Ishikawa (cell line): ENCODE results near the gene SLC2A14.

Experiments
- CEBPB ChIP-seq: IDR thresholded peaks from 2 replicates; pipeline ENCODE4 v1.6.1; 2012
- CREB1 ChIP-seq: IDR thresholded peaks from 2 replicates; pipeline ENCODE4 v1.6.1; 2012; ENCODE audit warnings: low read depth
- EGR1 ChIP-seq: IDR thresholded peaks from 2 replicates; pipeline ENCODE4 v1.6.1; 2012
- EP300 ChIP-seq: IDR thresholded peaks from 2 replicates; pipeline ENCODE4 v1.6.1; 2012; ENCODE audit warnings: borderline replicate concordance
- FOXM1 ChIP-seq: IDR thresholded peaks from 2 replicates; pipeline ENCODE4 v1.6.1; 2012; ENCODE audit warnings: low read depth, borderline replicate concordance
- NFIC ChIP-seq: IDR thresholded peaks from 2 replicates; pipeline ENCODE4 v1.6.1; 2012
- RAD21 ChIP-seq: IDR thresholded peaks from 2 replicates; pipeline ENCODE4 v1.6.1; 2012; ENCODE audit warnings: low read depth
- TAF1 ChIP-seq: IDR thresholded peaks from 2 replicates; pipeline ENCODE4 v1.6.1; 2012; ENCODE audit warnings: low read depth, mild to moderate bottlenecking
- TCF12 ChIP-seq: IDR thresholded peaks from 2 replicates; pipeline ENCODE4 v1.6.1; 2012; ENCODE audit warnings: low read depth
- TEAD4 ChIP-seq: IDR thresholded peaks from 2 replicates; pipeline ENCODE4 v1.6.1; 2012
- YY1 ChIP-seq: IDR thresholded peaks from 2 replicates; pipeline ENCODE4 v1.6.1; 2012; ENCODE audit warnings: low read depth
- ZBTB7A ChIP-seq: IDR thresholded peaks from 2 replicates; pipeline ENCODE4 v1.6.1; 2012; ENCODE audit warnings: low read depth
- TF ChIP-seq, protein P1 (sequence below): IDR thresholded peaks from 2 replicates; pipeline ENCODE4 v1.6.1; 2012; ENCODE audit warnings: low read depth, mild to moderate bottlenecking
- TF ChIP-seq, protein P2 (sequence below): IDR thresholded peaks from 2 replicates; pipeline ENCODE4 v1.6.1; 2012
- TF ChIP-seq, protein P3 (sequence below): IDR thresholded peaks from 2 replicates; pipeline ENCODE4 v1.6.1; 2012

The SLC2A14 gene

DNA sequence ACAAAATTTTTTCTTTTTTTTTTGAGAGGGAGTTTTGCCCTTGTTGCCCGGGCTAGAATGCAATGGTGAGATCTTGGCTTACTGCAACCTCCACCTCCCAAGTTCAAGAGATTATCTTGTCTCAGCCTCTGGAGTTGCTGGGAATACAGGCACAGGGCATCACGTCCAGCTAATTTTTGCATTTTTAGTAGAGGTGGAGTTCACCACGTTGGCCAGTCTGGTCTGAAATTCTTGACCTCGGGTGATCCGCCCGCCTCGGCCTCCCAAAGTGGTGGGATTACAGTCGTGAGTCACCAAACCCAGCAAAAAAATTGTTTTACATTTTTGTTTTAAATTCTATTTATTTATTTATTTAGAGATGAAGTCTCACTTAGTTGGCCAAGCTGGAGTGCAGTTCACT is 4.7 kb upstream of the SLC2A14 start:
- TF ChIP-seq YY1 (no peak), CEBPB (no peak), TEAD4 (no peak), EP300 (no peak), FOXM1 (no peak), TAF1 (no peak), RAD21 (no peak), TCF12 (no peak), NFIC (no peak), ZBTB7A (no peak), CREB1 (no peak), EGR1 (no peak)
- TF ChIP-seq, protein P1, sequence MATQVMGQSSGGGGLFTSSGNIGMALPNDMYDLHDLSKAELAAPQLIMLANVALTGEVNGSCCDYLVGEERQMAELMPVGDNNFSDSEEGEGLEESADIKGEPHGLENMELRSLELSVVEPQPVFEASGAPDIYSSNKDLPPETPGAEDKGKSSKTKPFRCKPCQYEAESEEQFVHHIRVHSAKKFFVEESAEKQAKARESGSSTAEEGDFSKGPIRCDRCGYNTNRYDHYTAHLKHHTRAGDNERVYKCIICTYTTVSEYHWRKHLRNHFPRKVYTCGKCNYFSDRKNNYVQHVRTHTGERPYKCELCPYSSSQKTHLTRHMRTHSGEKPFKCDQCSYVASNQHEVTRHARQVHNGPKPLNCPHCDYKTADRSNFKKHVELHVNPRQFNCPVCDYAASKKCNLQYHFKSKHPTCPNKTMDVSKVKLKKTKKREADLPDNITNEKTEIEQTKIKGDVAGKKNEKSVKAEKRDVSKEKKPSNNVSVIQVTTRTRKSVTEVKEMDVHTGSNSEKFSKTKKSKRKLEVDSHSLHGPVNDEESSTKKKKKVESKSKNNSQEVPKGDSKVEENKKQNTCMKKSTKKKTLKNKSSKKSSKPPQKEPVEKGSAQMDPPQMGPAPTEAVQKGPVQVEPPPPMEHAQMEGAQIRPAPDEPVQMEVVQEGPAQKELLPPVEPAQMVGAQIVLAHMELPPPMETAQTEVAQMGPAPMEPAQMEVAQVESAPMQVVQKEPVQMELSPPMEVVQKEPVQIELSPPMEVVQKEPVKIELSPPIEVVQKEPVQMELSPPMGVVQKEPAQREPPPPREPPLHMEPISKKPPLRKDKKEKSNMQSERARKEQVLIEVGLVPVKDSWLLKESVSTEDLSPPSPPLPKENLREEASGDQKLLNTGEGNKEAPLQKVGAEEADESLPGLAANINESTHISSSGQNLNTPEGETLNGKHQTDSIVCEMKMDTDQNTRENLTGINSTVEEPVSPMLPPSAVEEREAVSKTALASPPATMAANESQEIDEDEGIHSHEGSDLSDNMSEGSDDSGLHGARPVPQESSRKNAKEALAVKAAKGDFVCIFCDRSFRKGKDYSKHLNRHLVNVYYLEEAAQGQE, result no peak
- TF ChIP-seq, protein P2, sequence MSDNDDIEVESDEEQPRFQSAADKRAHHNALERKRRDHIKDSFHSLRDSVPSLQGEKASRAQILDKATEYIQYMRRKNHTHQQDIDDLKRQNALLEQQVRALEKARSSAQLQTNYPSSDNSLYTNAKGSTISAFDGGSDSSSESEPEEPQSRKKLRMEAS, result no peak
- TF ChIP-seq, protein P3, sequence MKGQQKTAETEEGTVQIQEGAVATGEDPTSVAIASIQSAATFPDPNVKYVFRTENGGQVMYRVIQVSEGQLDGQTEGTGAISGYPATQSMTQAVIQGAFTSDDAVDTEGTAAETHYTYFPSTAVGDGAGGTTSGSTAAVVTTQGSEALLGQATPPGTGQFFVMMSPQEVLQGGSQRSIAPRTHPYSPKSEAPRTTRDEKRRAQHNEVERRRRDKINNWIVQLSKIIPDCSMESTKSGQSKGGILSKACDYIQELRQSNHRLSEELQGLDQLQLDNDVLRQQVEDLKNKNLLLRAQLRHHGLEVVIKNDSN, result no peak

DNA sequence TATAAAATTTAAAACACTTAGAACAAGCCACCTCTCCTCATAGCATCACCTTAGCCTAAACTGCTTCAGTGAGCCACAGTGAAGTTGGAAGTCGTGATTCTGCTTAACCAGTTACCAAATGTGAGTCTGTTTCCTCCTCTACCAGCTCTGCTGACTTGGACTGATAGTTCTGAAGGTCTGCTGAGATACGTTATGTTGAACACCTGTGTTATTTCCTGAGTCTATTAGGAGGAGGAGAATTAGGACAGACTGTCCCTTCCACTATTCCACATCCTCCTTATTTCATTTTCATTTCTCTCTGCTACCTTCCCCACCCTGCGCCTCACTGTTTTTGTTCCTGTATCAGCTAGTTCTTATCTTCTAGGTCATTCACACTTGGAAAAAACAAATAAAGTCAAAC is 2.4 kb downstream of the SLC2A14 start:
- TF ChIP-seq, protein P1, result no peak
- TF ChIP-seq CEBPB, result no peak
- no peak for TF ChIP-seq NFIC
- no peak for TF ChIP-seq TEAD4
- TF ChIP-seq, protein P3, result no peak
- TF ChIP-seq RAD21, result no peak
- TF ChIP-seq TAF1, result no peak
- no peak for TF ChIP-seq YY1

DNA sequence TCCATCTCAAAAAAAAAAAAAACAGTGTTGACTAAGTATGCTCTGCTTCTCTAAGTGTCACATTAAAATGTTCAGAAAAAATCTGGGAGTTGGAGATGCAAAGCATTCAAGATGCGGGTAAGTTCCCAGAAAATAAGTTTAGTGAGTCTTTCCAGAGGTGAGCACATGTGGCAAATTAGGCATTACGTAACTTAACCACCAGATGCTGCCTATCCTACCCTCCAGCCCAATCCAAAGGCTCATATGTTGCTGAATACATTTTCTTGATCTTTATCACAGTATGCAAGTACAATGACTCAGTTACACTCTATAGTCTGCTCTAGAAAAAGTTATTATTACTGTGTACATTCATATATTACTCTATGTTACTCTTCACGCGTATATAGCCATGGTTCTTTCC is 3.6 kb downstream of the SLC2A14 start:
- no peak for TF ChIP-seq NFIC
- TF ChIP-seq YY1, result no peak
- no peak for TF ChIP-seq ZBTB7A
- no peak for TF ChIP-seq EGR1

DNA sequence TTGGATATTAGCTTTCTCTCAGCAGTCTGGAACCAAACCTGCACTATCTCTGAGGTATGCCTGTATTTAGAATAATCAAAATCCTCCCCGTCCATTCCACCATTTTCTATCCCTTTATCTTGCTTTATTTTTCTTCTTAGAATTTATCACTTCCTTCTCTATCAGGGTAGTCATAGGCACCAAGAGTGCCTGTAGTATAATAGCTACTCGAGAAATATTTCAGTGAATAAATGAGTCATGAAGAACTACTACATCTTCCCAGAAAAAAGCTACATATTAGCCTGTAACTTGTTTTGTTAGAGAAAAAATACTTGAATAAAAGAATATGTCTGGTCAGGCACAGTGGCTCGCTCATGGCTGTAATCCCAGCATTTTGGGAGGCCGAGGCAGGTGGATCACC is 4.3 kb downstream of the SLC2A14 start:
- no peak for TF ChIP-seq TCF12
- no peak for TF ChIP-seq RAD21
- TF ChIP-seq TEAD4, result no peak
- TF ChIP-seq EP300, result no peak
- no peak for TF ChIP-seq CREB1
- TF ChIP-seq, protein P1, result no peak
- no peak for TF ChIP-seq CEBPB
- TF ChIP-seq FOXM1, result no peak
- TF ChIP-seq ZBTB7A, result no peak
- no peak for TF ChIP-seq NFIC
- TF ChIP-seq, protein P3, result no peak
- TF ChIP-seq YY1, result no peak
- no peak for TF ChIP-seq EGR1
- TF ChIP-seq, protein P2, result no peak
- no peak for TF ChIP-seq TAF1
